NCI-H187 (cell line): Measurements from ENCODE around the gene ZDHHC14.

Experiments
- DNase-seq, 2 experiments: peaks; one replicate each; lab custom pipeline; 2025; lab: John Stamatoyannopoulos, UW

The ZDHHC14 gene

DNA sequence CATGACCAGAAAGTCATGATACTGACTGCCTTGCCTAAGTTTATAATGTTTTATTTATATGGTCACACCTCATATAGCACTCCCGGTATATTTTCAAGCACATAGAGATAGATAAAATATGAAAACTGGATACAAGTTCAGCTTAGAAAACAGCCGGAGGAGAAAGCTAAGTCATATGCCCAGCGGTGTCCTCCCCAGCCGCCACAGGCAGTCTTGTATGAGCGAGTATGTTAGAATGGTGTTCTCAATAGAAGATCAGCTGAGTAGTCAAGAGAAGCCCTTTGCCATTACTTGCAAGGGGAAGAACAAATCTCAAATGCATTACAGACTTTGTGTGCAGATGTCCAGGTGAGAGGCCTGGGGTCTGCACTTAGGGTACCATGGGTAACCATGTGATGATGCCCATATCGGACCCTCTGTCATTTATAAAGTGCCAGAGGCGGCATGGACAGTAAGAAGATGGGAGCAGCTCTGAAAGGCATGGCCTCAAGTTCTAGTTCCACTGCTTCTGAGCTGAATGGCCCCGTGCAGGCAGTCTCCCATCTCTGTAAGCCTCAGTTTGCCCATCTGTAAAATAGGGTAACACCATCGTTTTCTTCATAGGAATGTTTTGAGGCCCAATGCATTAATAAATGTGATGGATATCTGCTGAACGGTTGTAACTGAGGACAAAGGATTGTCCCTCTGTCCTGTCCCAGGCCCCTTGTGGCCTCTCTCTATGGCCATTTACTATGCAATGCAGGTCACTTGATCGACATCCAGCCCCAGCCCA lies 246.4 kb downstream of the ZDHHC14 start:
- no peak for DNase-seq

DNA sequence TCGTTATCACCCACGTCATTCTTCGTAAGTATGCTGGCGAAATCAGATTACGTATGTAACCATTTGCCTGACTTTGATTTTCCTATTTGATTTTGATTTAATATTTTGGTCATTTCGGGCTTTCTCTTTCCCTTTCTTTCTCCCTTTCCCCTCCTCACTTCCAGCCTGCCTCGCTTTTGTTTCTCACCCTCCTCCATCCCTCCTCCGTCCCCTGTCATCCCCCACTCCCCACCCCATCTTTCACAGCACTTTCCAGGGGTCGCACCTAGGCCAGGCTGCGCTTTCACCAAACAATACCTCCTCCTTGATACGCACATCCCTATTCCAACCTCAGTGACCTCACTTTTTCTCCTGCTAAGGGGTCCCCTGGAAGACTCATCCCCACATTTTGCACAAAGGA lies 247.5 kb downstream of the ZDHHC14 start:
- no peak for DNase-seq

DNA sequence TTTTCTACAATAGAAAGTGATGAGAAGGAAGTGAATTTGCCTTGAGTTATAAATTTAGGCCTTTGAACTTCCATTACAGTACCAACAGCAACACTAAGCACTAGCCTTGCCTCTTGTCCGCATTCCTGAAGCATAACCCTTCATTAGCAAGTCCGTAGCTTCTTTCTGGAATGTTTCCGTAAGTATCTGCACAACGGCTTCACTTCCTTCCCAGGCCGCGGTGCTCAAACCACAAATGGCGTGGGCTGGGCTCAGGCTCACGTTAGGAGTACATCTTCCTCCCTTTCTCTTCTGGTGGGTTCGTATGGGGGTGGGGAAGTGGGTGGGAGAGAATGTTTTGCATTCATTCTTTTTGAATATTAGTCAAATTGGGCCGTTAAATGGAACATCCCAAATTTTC lies 248.2 kb downstream of the ZDHHC14 start:
- DNase-seq = no peak

- DNase-seq = no peak
These were observed 249.6 kb downstream of the ZDHHC14 start for GRCh38 chr6:157630463-157631080.

DNA sequence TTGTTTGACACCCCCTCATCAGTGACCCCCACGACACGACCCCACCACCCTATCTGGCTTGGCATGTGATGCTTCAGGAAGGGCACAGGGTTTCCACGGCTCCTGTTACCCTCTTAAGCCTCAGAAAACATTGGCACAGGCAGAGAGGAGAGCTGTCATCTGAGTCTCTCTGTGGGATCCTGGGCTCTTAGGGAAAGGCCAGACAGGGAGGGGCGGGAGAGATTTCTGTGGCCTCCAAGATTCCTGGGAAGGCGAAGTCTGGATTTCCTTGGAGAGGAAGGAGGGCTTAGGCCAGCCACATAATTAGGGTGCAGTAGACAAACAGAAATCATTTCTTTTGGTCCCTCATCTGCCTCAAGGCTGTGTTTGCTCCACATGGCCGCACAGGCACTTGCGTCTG lies 250.4 kb downstream of the ZDHHC14 start:
- DNase-seq = no peak

DNA sequence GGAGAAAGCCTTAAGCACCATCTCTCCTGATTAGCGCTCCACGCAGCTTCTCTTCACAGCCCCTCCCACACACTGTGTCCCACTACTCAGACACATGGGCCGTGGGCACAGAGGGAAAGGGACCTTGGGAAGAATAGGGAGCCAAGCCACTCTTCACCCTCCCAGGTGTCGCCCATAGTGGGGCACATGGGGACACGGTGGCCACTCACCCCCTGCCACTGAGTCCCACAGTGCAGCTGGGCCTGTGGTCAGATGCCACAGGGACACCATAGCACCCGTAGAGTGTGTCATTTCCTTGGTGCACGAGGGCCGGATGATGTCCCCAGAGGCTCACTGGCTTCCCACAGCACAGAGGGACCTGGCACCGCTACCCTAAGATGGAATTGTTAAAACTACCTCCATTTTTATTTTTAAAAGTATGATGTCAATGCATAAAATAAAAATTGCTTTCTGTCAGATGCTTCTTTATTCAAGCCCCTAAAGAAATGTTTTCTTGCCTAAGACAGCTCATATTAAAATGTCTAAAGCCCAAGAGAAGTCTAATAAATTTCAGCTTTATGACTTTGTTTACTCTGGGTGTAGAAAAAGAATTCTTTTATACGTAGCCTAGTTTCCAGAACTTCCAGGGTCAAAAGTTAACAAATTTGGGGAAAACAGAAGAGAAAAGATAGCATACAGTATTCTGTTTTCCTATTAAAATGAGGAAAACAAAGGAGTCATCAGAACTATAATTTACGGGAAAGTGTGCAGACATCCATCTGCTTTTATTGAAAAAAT lies 251.0 kb downstream of the ZDHHC14 start:
- no peak for DNase-seq

DNA sequence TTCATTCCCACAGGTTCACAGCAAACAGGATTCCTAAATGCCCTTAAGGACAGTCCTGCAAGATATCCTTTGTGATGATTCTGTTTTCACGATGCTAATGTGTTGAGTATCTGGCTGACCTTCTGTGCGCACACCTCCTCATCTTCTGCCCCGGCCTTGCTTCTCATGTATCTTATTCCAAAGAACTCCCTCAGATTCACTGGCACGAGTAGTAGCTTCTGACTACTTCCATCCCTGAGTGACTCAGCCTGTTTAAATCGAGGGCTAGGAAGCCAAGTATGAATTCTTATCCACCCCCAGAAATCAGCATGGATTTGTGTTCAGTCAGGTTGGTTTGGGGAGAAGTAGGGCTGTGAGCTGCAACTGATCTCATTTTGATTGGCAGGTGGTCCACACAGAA lies 251.8 kb downstream of the ZDHHC14 start:
- DNase-seq = no peak

- no peak for DNase-seq
These were observed 253.6 kb downstream of the ZDHHC14 start for GRCh38 chr6:157634546-157634945.

GRCh38 chr6:157635388-157636244 lies 254.6 kb downstream of the ZDHHC14 start:
- no peak for DNase-seq

DNA sequence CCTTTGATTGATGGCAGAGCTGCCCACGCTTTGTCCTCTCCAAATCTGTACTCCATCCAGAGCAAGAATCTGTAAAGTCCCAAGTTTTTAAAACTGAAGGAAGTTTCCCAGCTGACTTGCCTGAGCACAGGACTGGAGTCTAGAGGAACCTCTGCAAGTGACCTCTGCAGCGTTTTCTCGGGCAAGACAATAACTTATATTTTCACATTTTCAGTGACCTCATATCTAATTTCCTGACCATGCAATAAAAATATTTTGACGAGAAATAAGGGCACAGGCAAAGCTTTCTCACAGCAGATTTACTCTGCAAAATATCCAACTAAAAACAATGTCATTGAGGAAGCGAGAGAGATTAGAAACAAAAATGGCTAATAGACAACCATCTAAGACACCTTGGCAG lies 256.5 kb downstream of the ZDHHC14 start:
- DNase-seq = no peak

DNA sequence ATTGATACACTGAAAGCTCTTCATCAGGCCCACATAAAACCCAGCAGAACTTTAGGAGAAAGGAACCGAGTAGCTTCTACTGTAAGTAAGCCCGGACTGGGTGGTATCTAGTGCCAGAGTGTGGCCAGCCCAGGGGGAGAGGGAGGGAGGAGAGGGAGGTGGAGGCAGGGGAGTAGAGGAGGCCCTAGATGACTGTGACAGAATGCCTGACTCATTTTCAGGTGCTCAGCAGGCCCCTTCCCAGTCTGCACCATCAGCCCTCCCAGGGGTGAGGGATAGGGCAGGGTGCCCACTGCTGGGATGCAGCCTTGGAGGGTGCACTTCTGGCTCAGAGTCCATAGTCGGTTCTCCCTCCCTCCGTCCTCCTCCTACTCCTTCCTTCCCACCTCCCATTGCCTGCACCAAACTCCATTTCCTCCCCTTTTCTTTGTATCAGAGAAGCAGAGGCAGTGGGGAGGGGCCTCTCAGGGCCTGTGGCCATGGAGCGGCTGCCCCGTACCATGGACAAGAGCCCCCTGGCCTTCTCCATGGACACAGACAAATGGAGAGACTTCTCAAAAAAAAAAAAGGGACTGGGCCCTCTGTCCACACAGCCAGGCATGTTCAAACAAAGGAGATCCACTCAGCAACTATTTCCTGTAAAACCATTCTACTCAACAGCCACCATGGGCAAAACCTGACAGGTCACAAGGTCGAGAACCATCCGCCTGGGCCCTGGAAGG lies 257.1 kb downstream of the ZDHHC14 start:
- DNase-seq = no peak

GRCh38 chr6:157638779-157639178 lies 257.8 kb downstream of the ZDHHC14 start:
- DNase-seq = no peak

- no peak for DNase-seq
These were observed 259.9 kb downstream of the ZDHHC14 start for GRCh38 chr6:157640746-157641451.

GRCh38 chr6:157641837-157642236 lies 260.8 kb downstream of the ZDHHC14 start:
- DNase-seq = no peak

DNA sequence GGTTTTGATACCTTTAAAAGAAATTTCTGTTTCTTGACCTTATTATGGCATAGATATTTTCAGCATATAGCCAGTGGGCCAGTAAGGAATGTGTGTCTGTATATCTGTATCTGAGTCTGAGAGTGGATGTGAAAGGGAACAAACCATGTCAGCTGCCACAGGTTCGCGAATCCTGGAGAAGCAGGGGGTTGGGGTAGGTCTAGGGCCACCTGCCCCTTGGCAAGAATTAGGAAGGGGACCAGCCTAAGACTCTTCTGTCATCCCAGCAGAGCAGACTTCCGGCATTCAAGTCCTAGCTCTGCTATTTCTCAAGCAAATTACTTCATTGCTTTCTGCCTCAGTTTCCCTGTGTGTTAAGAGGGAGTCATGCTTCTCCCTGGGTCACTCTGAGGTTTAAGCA lies 261.7 kb downstream of the ZDHHC14 start:
- DNase-seq = no peak

DNA sequence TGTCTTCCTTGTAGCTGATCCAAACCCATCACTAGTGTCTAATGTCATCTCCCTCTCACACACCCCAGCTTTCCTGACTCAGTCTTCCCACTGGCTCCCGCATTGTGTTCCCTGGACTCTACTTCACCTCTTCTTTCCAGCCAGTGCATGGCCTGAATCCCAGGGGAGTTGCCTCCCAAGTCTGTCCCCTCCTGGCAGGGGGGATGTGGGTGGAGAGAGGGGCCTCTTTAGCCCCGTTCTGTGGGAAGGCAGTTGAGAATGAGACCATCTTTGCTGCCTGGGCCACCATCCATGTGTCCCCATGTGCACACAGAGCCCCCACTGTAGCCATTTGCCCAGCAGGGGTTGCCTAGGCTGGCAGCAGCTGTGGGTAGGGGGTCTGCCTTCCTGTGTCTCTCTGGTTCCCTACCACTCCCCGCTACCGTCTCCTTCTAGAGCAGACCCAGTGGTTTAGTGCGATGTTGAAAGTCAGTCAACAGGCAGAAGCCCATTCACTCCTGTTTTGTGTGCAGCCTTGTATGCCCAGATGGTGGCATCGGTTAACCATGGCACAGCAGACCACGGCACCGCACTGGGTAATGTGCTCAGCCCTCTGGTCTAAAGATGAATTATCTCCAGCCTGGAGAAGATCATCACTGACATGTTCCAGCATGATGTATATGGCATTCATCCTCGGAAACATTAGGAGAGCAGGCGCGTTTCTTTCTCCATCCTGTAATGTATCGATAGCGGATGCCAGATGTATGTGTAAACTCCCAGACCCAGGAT lies 263.2 kb downstream of the ZDHHC14 start:
- no peak for DNase-seq

DNA sequence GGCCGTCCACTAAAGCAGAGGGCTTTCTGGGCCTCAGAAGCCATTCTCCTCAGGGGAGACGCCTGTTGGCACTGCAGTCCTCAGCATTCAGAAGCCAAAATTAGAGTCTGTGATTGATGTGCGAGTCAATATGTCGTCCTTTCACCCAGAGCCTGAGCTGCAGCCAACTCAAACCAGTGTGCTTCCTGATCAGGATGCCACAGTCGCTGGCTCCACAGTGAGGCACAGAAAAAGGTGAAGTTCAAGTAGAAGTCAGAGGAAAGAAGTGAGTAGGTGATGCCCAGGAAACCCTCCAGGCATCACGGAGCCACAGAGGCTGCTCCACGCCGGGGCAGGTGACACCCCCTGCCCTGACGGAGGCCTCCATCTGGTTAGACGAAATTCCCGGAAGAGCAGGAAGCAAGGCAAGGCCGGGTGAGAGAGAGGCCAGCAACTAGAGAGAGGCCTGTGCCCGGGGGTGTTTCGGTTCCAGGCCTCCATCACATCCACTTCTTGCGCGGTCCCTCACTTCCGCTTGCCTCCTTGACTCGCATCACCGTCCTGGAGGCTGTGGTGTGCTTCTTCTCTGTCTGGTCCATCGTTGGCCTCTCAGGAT lies 264.3 kb downstream of the ZDHHC14 start:
- no peak for DNase-seq

DNA sequence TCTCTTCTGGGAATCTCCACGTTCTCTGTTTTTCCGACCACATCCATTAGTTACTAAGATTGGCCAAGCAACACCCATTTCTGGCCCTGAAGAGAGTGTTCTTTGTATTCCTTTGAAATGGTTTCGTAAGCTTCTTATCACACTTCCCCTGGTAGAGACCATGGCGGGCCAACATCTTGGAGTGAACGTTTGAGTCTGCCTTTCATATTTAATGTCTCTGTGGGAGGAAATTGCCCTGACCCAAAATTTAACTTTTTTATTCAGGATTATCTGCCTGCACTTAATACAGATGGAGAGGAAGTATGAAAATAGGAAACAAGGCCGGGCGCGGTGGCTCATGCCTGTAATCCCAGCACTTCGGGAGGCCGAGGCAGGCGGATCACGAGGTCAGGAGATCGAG lies 265.0 kb downstream of the ZDHHC14 start:
- DNase-seq = no peak

DNA sequence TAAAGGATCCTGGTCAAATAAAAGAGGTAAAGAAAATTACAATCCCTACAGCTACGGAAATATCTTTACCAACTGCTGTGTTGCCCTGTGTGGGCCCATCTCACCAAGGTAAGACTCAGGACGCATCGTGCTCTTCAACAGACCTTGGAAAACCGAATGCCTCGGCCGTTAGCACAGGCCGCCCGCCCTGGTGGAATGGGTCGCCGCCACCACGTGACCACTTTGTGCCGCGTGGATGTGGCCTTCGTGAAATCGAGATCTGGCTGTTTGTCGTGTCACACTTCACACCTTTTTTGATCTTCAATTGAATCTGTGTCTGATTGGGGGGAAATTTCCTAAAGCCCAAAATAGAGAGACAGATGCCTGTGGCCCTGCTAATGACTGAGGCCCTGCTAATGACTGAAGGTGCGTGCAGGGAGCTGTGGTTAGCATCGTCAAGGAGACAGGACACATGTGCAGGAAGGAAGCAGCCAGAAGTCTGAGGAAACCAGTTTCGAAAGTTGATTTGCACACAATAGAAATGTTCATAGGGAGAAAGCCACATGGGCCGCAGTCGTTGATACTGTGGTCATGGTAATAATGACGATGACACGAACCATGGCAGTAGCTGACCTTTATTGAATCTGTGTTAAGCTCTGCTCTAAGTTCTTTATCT lies 266.4 kb downstream of the ZDHHC14 start:
- no peak for DNase-seq
